Heart left ventricle (tissue), 16 donors: ENCODE data around the gene MANF. TPM values are rescaled to one million over a fixed set of nuclear protein-coding genes. Genes with fewer than 3 reads are reported as not detected.

Experiments used
- ATAC-seq, 4 donors: fragments of 200-7000 bp; cut with Tn5 transposase; one replicate each; pipeline ENCODE4 v1.9.1; 2020 to 2022; ENCODE audit warnings: moderate library complexity in 4 of 4, mild to moderate bottlenecking in 3 of 4, moderate number of reproducible peaks in 1 of 4
- DNase-seq, 5 donors: peaks; one replicate each; pipeline ENCODE4 v3.0.0-alpha.2; 2020
- H3K27ac ChIP-seq, 12 donors: fragments of 200-600 bp; sonication (generic) in 4 of 12; one replicate each; pipeline versions ENCODE4 v1.5.0 to v1.8.0; 2016 to 2022; ENCODE audit warnings: mild to moderate bottlenecking in 2 of 12
- H3K27me3 ChIP-seq, 9 donors: fragments of 200-600 bp; sonication (generic) in 2 of 9; one replicate each; pipeline versions ENCODE4 v1.5.1 to v1.8.0; 2016 to 2022; ENCODE audit warnings: mild to moderate bottlenecking in 3 of 9
- H3K36me3 ChIP-seq, 9 donors: fragments of 200-600 bp; sonication (generic) in 2 of 9; one replicate each; pipeline versions ENCODE4 v1.5.0 to v1.8.0; 2018 to 2022; ENCODE audit warnings: mild to moderate bottlenecking in 2 of 9
- H3K4me1 ChIP-seq, 12 donors: fragments of 200-600 bp; sonication (generic) in 4 of 12; one replicate each; pipeline versions ENCODE4 v1.5.0 to v1.8.0; 2016 to 2022; ENCODE audit warnings: mild to moderate bottlenecking in 3 of 12
- H3K4me3 ChIP-seq, 12 donors: fragments of 200-600 bp; sonication (generic) in 4 of 12; one replicate each; pipeline versions ENCODE4 v1.5.0 to v1.8.0; 2017 to 2022; ENCODE audit warnings: mild to moderate bottlenecking in 9 of 12, moderate library complexity in 4 of 12
- H3K9me3 ChIP-seq, 12 donors: fragments of 200-600 bp; sonication (generic) in 4 of 12; one replicate each; pipeline versions ENCODE4 v1.5.0 to v1.8.0; 2016 to 2022; ENCODE audit warnings: mild to moderate bottlenecking in 1 of 12
- CTCF ChIP-seq, 12 donors: fragments of 200-600 bp; sonication (generic) in 4 of 12; IDR thresholded peaks; one replicate each; pipeline versions ENCODE4 v1.5.0 to v1.8.0; 2018 to 2022; ENCODE audit warnings: antibody characterized with exemption in 12 of 12, mild to moderate bottlenecking in 5 of 12
- POLR2A ChIP-seq, 2 donors: fragments of 450-650 bp; IDR thresholded peaks; one replicate each; pipeline ENCODE4 v1.6.1; 2017; ENCODE audit warnings: antibody characterized with exemption in 2 of 2, mild to moderate bottlenecking in 2 of 2, moderate library complexity in 2 of 2
- WGBS, 4 donors: extraction: QIAGEN DNeasy Blood & Tissue Kit in 2 of 4; methylation state at CpG; one replicate each; pipeline versions ENCODE4 v1.1.5 to v1.1.7; 2013 to 2018; 5-methylcytosine and 5-hydroxymethylcytosine counted together
- intact Hi-C, 10 donors: fragments of 100-400 bp; cut with DNase I; formaldehyde crosslinking; loops; one replicate each; pipeline versions ENCODE4 v1.11.1 to v1.14.2; 2022
- polyA plus RNA-seq, 2 donors: library from polyadenylated mRNA; stranded (reverse); fragments of 200-250 nt; gene quantifications; one replicate each; pipeline ENCODE4 v1.2.3, GENCODE V29; 2013
- total RNA-seq, 9 donors: library from RNA; depleted of rRNA in 2 of 9; stranded (reverse); fragments of >200 nt in 2 of 9; fragmentation: NEBNext Ultra II Directional in 3 of 9; extraction: Animal tissue kit (Norgen Biotek cat#: 25700) in 3 of 9; gene quantifications; one replicate each; pipeline versions ENCODE4 v1.1.0 to v1.2.4, GENCODE V29; 2016 to 2023
- donor health status: ischemic (EF 13 %, LVEDD 7.1; RV severe dilation, severe dysfunction).
- donor health status: healthy with polysubstance abuse.
- donor health status: DM: no; HTN: yes; CAD: no.
- donor health status: DM: no; HTN: no; CAD: no.
- donor health status: ischemic (EF 25% LVEDD 6.9; RV normal size, moderate dysfunction).
- donor health status: ischemic (EF 25% LVEDD 5.7; RV mildly dilated, moderate dysfunction).
- donor health status: healthy.
- donor health status: DM: yes; HTN: yes; CAD: no.
- donor health status: ischemic (EF 35%, LVEDD 5.7; RV mildly dilated, moderate dysfunction).
- donor health status: nonischemic (EF 11% LVEDD 7.7; RV severe dilation, severe dysfunction).
- donor health status: DM: yes; HTN: yes; CAD: no.
- donor health status: PGD.
- donor health status: ischemic (EF 29% LVEDD 5.4; RV normal size, mild dysfunction).
- donor health status: nonischemic (EF 23%, LVEDD 6.1; RV moderate dilation, normal function).

MANF gene
- total and polyA plus RNA-seq, 11 donors: 21.2 to 130 (median 47.5) TPM

DNA sequence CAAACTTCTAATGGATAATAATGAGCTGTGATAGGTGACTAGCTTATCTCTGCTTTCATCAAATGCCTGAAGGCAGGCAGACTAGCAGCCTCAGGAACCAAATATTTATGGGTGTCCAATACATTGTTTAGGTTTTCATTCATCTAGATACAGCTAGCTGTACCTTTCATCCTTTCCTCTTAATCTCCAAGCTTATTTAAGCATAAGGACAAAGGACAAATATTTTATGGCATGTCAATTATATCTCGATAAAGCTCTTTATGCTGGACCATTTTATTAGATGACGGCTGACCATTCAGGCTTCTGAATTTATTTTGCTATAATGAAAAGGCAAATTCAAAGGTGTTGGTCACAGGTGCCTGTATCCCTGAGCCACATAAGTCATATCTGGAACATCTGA, 22.9 kb downstream of the MANF start:
- H3K27me3 ChIP-seq: no peaks in the 10 kb centered on the region
- intact Hi-C loops: no loop called here
- DNase-seq (no peak), ATAC-seq (no peak)
- H3K36me3 ChIP-seq: peaks cover 0 to 75% (median 39%) of the 10 kb centered on the region in 9 donors
- H3K4me1 ChIP-seq: peaks cover 0 to 2% (median 0%) of the 10 kb centered on the region in 12 donors
- no peaks in the 10 kb centered on the region for H3K9me3 ChIP-seq
- no peak overlapping the region for H3K27ac ChIP-seq
- 94 to 97% (median 95%) methylated on average over 2 of the region's 2 CpGs for WGBS, 4 donors
- H3K4me3 ChIP-seq: no peak overlapping the region
- TF ChIP-seq CTCF (IDR thresholded peaks at IDR 0.05) (no peak), POLR2A (IDR thresholded peaks at IDR 0.05) (no peak)

DNA sequence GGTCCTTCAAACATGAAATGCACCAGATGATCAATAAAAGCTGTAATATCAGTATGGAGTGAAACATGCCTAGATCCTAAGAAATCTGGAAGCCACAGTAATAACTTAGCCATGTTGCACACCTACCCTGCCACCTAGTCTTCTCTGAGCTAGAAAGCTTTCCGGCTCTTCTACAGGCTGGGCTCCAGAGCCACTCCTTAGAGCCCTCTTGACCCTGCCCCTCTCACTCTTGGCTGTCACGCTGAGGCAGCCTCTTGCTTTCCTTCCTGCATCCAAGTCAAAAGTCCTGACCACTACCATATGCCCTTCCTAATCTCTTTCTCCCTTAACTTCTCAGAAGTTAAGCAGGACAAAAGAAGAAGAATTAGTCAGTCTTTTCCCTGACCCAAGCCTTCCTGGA, 23.7 kb downstream of the MANF start:
- no peak for TF ChIP-seq POLR2A (IDR thresholded peaks at IDR 0.05)
- no peak for TF ChIP-seq CTCF (IDR thresholded peaks at IDR 0.05)
- DNase-seq (no peak), ATAC-seq (no peak)
- Histone ChIP-seq H3K4me3 (no peak overlapping the region), H3K36me3 (peaks cover 0 to 77% (median 40%) of the 10 kb centered on the region in 9 donors), H3K4me1 (no peaks in the 10 kb centered on the region), H3K27me3 (no peaks in the 10 kb centered on the region), H3K27ac (no peak overlapping the region), H3K9me3 (no peaks in the 10 kb centered on the region)
- intact Hi-C loops: no loop called here
- 58 to 74% (median 67%) methylated on average over 2 of the region's 2 CpGs for WGBS, 4 donors

- intact Hi-C loops: no loop called here
- no peak for DNase-seq
- 95 to 97% (median 96%) methylated on average over 3 of the region's 3 CpGs for WGBS, 4 donors
Observed at GRCh38 chr3:51422211-51422610, 37.1 kb downstream of the MANF start.

DNA sequence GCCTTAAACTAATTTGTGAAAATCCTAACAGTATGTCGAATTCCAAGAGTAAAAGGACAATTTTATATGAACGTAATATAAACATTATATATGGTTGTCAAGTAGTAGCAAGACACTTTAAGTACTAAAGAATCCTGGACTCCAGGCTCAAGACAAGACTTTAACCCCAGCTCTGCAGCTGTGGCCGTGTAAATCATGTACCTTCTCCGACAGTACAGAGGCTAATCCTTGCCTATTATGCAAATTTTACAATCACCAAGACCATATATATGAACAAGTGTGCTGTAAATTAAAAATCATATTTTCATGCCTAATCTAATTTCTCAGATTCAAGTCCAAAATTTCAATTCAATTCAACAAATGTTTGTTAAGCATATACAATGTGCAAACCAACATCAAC, 41.8 kb downstream of the MANF start:
- TF ChIP-seq CTCF (IDR thresholded peaks at IDR 0.05) (no peak), POLR2A (IDR thresholded peaks at IDR 0.05) (no peak)
- Histone ChIP-seq H3K4me1 (no peaks in the 10 kb centered on the region), H3K4me3 (no peak overlapping the region), H3K36me3 (peaks cover 0 to 95% (median 87%) of the 10 kb centered on the region in 9 donors), H3K27ac (no peak overlapping the region), H3K9me3 (no peaks in the 10 kb centered on the region), H3K27me3 (no peaks in the 10 kb centered on the region)
- intact Hi-C loops: no loop called here
- ATAC-seq (no peak), DNase-seq (no peak)
- 89 to 95% (median 95%) methylated on average over 4 of the region's 4 CpGs for WGBS, 4 donors

More at GRCh38 chr3:51422211-51422610, 37.1 kb downstream of the MANF start:
- TF ChIP-seq CTCF (IDR thresholded peaks at IDR 0.05) (no peak), POLR2A (IDR thresholded peaks at IDR 0.05) (no peak)
- no peak overlapping the region for H3K4me3 ChIP-seq
- no peak for ATAC-seq
- H3K27ac ChIP-seq: no peak overlapping the region
- no peaks in the 10 kb centered on the region for H3K27me3 ChIP-seq
- no peaks in the 10 kb centered on the region for H3K9me3 ChIP-seq
- no peaks in the 10 kb centered on the region for H3K4me1 ChIP-seq
- peaks cover 0 to 97% (median 84%) of the 10 kb centered on the region in 9 donors for H3K36me3 ChIP-seq
